ENCODE measurements around the gene XIRP2.

Gene XIRP2

DNA sequence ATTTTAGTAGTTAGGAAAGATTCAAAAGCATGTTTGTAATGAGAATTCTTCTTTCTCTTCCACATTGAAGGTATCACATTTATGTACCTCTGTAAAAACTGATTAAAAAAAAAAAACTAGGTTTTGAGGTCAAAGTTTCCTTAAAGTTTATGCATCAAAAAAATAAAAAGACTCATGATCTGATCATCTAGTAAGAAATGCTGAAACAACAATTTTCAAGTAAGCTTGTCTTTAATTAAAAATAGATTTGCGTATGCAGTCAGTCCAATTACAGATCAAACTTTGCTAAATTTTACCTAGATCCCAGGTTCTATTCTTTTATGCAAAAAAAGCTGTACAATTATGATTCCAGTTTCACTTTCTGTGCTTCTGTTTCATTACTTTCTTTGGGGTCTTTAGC is 409.0 kb downstream of the XIRP2 start:
- DNase-seq, result no peak

DNA sequence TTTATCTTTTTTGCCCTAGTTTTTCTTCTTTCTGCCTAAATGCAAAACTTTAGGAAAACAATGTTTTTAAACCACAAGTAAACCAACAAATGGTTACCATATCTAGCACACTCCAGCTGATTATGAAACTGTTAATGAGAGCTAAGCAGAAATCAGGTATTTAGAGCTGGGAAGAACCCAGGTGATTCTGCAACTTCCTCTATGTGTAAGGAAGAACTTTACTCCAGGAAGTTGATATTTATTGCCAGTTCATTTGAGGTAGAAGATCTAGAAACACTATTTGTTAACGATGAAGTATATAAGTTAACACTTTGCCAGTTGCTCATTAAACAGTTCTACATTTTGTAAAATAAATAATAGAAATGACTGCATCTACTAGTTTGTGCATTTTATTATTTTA is 409.7 kb downstream of the XIRP2 start:
- no peak for DNase-seq
